Measurements from ENCODE around the gene ADCY10.

The ADCY10 gene

DNA sequence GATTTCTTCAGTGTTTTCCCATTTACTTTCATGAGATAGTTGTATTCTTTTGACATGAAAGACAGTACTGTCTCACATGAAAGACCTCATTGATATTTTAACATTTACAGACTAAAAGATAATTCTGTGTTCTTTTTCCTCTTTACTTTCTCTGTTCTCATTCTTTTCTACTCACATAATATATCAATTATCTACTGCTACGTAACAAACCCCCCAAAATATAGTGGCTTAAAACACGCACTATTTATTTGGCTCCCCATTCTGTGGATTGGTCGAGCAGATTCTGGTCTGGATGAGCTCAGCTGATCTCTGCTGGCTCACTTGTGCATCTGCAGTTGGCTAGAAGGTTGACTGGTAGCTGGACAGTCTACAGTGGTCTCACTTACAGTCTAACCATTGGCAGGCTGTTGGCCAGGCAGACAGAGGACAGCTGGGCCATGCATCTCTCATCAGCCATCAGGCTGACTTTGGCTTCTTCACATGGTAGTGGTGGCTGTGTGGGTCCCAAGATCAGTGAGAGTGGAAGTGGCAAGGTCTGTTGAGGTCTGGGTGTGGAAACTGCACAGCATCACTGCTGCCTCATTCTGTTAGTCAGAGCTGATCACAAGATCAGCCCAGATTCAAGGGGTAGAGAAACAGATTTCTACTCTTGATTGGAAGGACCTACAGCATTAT is 128.9 kb downstream of the ADCY10 start:
- Histone ChIP-seq H3K9ac (ENCODE audit: low read depth, low read length) (no peak overlapping the region), H3K36me3 (ENCODE audit: insufficient read depth, low read depth, low read length) (peaks cover 38% of the 10 kb centered on the region), H3K27ac (ENCODE audit: low read length) (no peak overlapping the region), H3K4me1 (ENCODE audit: insufficient read depth, low read length) (no peaks in the 10 kb centered on the region), H3K4me3 (ENCODE audit: low read length) (no peak overlapping the region), H3K27me3 (ENCODE audit: insufficient read depth, low read length) (no peaks in the 10 kb centered on the region), H3K9me3 (ENCODE audit: insufficient read depth, low read depth, low read length) (no peaks in the 10 kb centered on the region)

DNA sequence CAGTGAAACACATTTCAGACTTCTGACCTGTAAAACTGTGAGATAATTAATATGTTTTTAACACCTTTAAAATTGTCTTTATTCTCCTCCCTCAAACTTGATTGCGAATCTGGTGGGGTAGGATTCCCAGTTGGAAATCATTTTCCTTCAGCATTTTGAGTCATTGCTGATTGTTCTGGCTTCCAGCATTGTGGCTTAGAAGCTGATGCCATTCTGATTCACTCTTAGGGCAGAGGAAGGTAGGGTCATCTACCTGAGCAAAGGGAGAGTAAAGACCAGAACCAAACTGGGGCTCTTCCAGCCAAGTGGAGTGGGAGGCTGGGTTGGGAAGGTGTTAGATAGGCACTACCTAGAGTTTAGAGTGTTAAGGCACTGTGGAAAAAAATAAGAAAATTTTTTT is 131.0 kb downstream of the ADCY10 start:
- Histone ChIP-seq H3K9ac (ENCODE audit: low read depth, low read length) (no peak overlapping the region), H3K4me3 (ENCODE audit: low read length) (no peak overlapping the region), H3K36me3 (ENCODE audit: insufficient read depth, low read depth, low read length) (peaks cover 28% of the 10 kb centered on the region), H3K27me3 (ENCODE audit: insufficient read depth, low read length) (no peaks in the 10 kb centered on the region), H3K27ac (ENCODE audit: low read length) (no peak overlapping the region), H3K4me1 (ENCODE audit: insufficient read depth, low read length) (no peaks in the 10 kb centered on the region), H3K9me3 (ENCODE audit: insufficient read depth, low read depth, low read length) (no peaks in the 10 kb centered on the region)

DNA sequence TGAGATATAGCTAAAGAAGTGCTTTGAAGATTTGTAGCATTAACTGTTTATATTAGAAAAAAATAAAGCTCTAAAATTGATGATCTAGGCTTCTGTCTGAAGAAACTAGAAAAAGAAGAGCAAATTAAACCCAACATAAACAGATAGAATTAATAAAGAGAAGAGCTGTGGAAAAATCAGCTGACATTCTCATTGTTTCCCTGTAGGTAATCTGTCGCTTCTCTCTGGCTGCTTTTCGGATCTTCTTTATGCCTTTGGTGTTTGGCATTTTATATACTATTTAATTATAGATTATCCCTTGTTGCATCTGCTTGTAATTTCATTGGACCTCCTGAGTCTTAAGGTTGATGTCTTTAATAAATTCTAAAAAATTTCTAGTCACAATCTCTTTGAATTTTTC is 132.4 kb downstream of the ADCY10 start:
- no peak overlapping the region for H3K4me3 ChIP-seq (ENCODE audit: low read length)
- H3K9ac ChIP-seq (ENCODE audit: low read depth, low read length), result no peak overlapping the region
- no peaks in the 10 kb centered on the region for H3K4me1 ChIP-seq (ENCODE audit: insufficient read depth, low read length)
- no peak overlapping the region for H3K27ac ChIP-seq (ENCODE audit: low read length)
- H3K27me3 ChIP-seq (ENCODE audit: insufficient read depth, low read length), result no peaks in the 10 kb centered on the region
- H3K36me3 ChIP-seq (ENCODE audit: insufficient read depth, low read depth, low read length), result peaks cover 29% of the 10 kb centered on the region
- H3K9me3 ChIP-seq (ENCODE audit: insufficient read depth, low read depth, low read length), result no peaks in the 10 kb centered on the region

DNA sequence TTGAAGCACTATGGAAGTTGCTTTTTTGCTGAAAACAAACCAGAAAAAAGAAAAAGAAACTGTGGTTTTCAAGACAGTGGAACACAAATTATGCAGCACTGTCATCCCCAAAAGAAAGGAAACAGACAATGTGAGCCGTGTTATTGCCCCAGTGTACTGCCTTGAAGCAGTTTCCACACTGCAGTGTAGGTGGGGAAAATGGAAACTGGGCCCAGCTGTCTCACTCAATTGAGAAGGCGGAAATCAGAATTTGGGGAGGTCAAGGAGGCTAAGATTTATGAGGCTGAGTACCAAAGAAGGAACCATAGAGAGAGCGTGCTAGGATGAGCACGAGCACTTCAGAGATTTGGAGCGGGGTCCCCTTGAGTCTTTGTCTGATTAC is 136.7 kb downstream of the ADCY10 start:
- Histone ChIP-seq H3K36me3 (ENCODE audit: insufficient read depth, low read depth, low read length) (peaks cover 69% of the 10 kb centered on the region), H3K27me3 (ENCODE audit: insufficient read depth, low read length) (no peaks in the 10 kb centered on the region; the same call in 1 of the 2 replicates)

DNA sequence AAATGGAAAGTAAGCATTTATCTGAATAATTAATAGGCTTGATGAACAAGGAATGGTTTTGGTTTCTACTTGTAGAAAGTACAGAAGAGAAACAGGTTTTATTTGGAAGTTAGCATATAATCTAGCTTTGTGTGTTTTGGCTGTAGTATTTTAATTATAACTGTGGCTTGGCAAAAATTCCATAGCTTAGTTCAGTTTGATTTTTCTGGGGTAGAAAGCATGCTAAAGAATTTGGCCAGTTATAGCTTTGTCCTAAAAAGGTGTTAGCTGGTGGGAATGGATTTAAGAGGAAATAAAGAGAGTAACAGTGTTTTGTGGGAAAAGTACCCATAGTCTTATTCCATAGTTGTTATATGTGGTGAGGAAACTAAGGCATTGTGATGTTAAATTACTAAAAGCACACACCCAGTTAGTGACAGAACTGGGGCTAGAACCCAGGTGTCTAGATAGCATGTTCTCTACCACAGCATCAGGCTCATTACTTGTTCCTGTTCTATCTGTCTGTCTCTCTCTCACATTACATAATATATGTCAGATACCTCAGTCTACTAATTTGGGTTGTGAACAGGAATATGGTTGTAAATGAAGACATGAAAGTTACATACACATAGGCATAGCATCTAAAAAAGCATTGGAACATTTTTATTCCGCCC is 137.2 kb downstream of the ADCY10 start:
- no peaks in the 10 kb centered on the region; the same call in 1 of the 2 replicates for H3K27me3 ChIP-seq (ENCODE audit: insufficient read depth, low read length)
- no peak overlapping the region for H3K9ac ChIP-seq (ENCODE audit: low read depth, low read length)
- peaks cover 72% of the 10 kb centered on the region for H3K36me3 ChIP-seq (ENCODE audit: insufficient read depth, low read depth, low read length)
- no peaks in the 10 kb centered on the region for H3K4me1 ChIP-seq (ENCODE audit: insufficient read depth, low read length)
- H3K4me3 ChIP-seq (ENCODE audit: low read length), result no peak overlapping the region
- no peak overlapping the region for H3K27ac ChIP-seq (ENCODE audit: low read length)
- H3K9me3 ChIP-seq (ENCODE audit: insufficient read depth, low read depth, low read length), result no peaks in the 10 kb centered on the region

More for the DNA sequence above, 136.7 kb downstream of the ADCY10 start:
- H3K9ac ChIP-seq (ENCODE audit: low read depth, low read length), result no peak overlapping the region
- H3K4me3 ChIP-seq (ENCODE audit: low read length), result no peak overlapping the region
- no peaks in the 10 kb centered on the region for H3K4me1 ChIP-seq (ENCODE audit: insufficient read depth, low read length)
- no peak overlapping the region for H3K27ac ChIP-seq (ENCODE audit: low read length)
- H3K9me3 ChIP-seq (ENCODE audit: insufficient read depth, low read depth, low read length), result no peaks in the 10 kb centered on the region

DNA sequence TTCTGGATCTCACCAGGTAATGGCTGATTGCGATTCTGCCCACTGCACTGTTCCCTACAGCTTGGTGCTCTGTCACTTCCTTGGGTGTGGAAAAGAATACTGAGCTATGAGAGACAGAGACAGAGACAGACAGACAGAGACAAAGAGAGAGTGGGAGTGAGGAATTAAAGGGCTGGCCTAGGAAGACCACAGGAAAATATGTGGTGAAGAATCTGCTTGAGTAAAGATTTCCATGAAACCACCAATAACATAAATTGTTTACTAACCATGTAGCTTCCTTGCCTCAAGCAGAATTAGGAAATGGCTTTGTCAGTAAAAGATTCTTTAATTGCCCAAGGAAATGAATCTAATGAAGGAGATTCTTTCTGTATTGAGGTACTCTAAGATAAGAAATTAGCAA is 137.8 kb downstream of the ADCY10 start:
- H3K27ac ChIP-seq (ENCODE audit: low read length), result no peak overlapping the region

DNA sequence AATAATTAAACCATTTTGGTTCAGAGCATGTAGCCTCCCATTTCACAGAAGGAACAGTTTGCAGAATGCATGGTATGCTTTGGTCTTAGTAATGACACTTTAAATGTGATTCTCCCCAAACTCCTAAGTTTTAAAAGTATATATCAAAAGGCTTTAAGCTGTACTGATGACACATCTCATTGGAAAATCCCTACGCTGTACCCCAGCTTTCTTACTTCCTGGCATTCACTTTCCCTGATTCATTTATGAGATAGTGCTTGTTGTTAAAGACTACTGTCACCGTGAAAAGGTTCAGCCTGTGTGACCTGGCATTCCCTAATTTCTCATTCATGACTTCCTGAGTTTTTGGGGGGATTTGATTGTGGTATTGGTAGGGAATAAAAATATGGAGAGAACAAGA is 138.8 kb downstream of the ADCY10 start:
- Histone ChIP-seq H3K4me3 (ENCODE audit: low read length) (no peak overlapping the region), H3K4me1 (ENCODE audit: insufficient read depth, low read length) (peaks cover 3% of the 10 kb centered on the region; the same call in 1 of the 2 replicates), H3K27ac (ENCODE audit: low read length) (no peak overlapping the region), H3K9ac (ENCODE audit: low read depth, low read length) (no peak overlapping the region), H3K27me3 (ENCODE audit: insufficient read depth, low read length) (no peaks in the 10 kb centered on the region; the same call in 1 of the 2 replicates), H3K36me3 (ENCODE audit: insufficient read depth, low read depth, low read length) (peaks cover 72% of the 10 kb centered on the region), H3K9me3 (ENCODE audit: insufficient read depth, low read depth, low read length) (no peaks in the 10 kb centered on the region)

More for the DNA sequence above, 137.8 kb downstream of the ADCY10 start:
- H3K36me3 ChIP-seq (ENCODE audit: insufficient read depth, low read depth, low read length), result peaks cover 72% of the 10 kb centered on the region
- H3K27me3 ChIP-seq (ENCODE audit: insufficient read depth, low read length), result no peaks in the 10 kb centered on the region; the same call in 1 of the 2 replicates
- H3K9me3 ChIP-seq (ENCODE audit: insufficient read depth, low read depth, low read length), result no peaks in the 10 kb centered on the region
- H3K4me3 ChIP-seq (ENCODE audit: low read length), result no peak overlapping the region
- H3K9ac ChIP-seq (ENCODE audit: low read depth, low read length), result no peak overlapping the region
- H3K4me1 ChIP-seq (ENCODE audit: insufficient read depth, low read length), result no peaks in the 10 kb centered on the region

DNA sequence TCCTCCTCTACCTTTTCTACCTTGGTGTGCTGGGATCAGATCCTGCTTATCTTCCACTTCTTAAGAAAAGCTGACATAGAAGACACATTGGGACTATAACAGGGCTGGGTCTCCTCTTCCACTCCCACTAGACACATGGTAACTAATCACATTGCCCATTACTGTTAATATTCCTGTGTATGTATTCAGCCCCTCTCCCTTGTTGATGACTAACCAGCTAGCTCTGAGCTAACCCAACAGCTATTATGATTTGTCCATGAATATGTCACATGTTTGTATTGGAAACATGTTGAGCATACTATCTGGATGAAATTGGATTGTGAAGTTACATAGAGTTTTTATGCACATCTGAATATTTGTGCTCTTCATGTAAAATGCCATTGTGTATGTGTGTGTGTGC is 139.2 kb downstream of the ADCY10 start:
- Histone ChIP-seq H3K27ac (ENCODE audit: low read length) (no peak overlapping the region), H3K9ac (ENCODE audit: low read depth, low read length) (no peak overlapping the region), H3K27me3 (ENCODE audit: insufficient read depth, low read length) (peaks cover 3% of the 10 kb centered on the region), H3K4me1 (ENCODE audit: insufficient read depth, low read length) (peaks cover 4% of the 10 kb centered on the region; the same call in 1 of the 2 replicates), H3K36me3 (ENCODE audit: insufficient read depth, low read depth, low read length) (peaks cover 72% of the 10 kb centered on the region), H3K9me3 (ENCODE audit: insufficient read depth, low read depth, low read length) (no peaks in the 10 kb centered on the region), H3K4me3 (ENCODE audit: low read length) (no peak overlapping the region)

DNA sequence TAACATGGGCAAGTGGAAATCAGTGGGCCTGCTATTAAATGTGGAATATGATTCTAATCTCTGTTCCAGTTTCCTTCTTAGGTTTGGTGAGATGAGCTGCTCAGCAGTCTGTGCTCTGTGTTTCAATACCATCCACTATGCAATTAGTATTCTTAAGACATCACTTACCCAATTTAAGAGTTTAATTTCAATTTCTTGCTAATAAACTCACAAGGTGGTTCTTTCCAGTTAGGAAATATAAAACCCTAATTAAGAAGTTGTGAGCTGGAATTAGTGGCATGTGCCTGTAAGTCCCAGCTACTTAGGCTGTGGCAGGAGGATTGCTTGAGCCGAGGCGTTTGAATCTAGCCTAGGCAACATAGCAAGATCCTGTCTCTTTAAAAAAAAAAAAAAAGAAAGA is 140.4 kb downstream of the ADCY10 start:
- Histone ChIP-seq H3K27me3 (ENCODE audit: insufficient read depth, low read length) (peaks cover 15% of the 10 kb centered on the region), H3K4me3 (ENCODE audit: low read length) (no peak overlapping the region), H3K27ac (ENCODE audit: low read length) (no peak overlapping the region), H3K9ac (ENCODE audit: low read depth, low read length) (no peak overlapping the region), H3K36me3 (ENCODE audit: insufficient read depth, low read depth, low read length) (peaks cover 78% of the 10 kb centered on the region), H3K4me1 (ENCODE audit: insufficient read depth, low read length) (peaks cover 4% of the 10 kb centered on the region; the same call in 1 of the 2 replicates), H3K9me3 (ENCODE audit: insufficient read depth, low read depth, low read length) (no peaks in the 10 kb centered on the region)

DNA sequence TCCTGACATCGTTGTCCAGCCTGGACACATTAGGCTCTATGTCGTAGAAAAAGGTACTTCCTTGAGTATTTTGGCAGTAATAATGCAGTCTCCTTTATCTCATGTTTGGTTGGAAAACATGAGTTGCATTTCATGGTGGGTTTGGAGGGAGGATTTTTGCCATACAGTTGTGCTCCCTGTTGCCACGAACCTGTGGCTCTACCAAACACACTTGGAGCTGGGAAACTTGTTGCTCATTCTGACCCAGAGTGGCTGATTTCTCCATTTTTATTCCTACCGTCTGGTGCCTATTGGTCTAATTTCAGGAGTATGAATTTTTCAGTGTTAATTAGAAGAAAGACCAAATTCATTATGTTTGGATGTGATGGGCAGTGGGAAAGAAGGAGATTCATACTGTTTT is 141.5 kb downstream of the ADCY10 start:
- Histone ChIP-seq H3K36me3 (ENCODE audit: insufficient read depth, low read depth, low read length) (peaks cover 80% of the 10 kb centered on the region), H3K9me3 (ENCODE audit: insufficient read depth, low read depth, low read length) (no peaks in the 10 kb centered on the region), H3K9ac (ENCODE audit: low read depth, low read length) (no peak overlapping the region), H3K4me1 (ENCODE audit: insufficient read depth, low read length) (peaks cover 4% of the 10 kb centered on the region; the same call in 1 of the 2 replicates), H3K27ac (ENCODE audit: low read length) (no peak overlapping the region), H3K27me3 (ENCODE audit: insufficient read depth, low read length) (peaks cover 26% of the 10 kb centered on the region), H3K4me3 (ENCODE audit: low read length) (no peak overlapping the region)

DNA sequence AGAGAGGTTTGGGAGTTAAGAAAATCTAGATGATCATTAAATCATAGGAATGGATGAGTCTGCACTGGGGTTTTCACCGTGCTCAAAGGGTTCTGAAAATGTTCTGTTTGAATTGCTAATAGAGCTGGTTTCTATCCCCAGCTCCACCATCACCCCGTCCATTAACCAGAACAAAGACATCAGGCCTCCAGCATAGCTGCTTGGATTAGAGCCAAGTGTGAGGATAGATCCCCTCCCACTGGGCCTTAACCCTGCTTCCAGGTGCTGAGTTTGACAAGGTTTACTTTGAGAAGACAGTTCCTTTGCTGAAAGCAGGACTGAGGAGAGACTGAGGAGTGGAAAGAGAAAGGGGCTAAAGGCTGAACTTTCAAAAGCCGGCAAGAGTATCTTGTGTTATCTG is 143.8 kb downstream of the ADCY10 start:
- H3K4me1 ChIP-seq (ENCODE audit: insufficient read depth, low read length), result peaks cover 4% of the 10 kb centered on the region; the same call in 1 of the 2 replicates
- H3K27me3 ChIP-seq (ENCODE audit: insufficient read depth, low read length), result peaks cover 28% of the 10 kb centered on the region
- H3K4me3 ChIP-seq (ENCODE audit: low read length), result no peak overlapping the region
- no peak overlapping the region for H3K9ac ChIP-seq (ENCODE audit: low read depth, low read length)
- H3K9me3 ChIP-seq (ENCODE audit: insufficient read depth, low read depth, low read length), result no peaks in the 10 kb centered on the region
- H3K27ac ChIP-seq (ENCODE audit: low read length), result no peak overlapping the region
- peaks cover 75% of the 10 kb centered on the region for H3K36me3 ChIP-seq (ENCODE audit: insufficient read depth, low read depth, low read length)

DNA sequence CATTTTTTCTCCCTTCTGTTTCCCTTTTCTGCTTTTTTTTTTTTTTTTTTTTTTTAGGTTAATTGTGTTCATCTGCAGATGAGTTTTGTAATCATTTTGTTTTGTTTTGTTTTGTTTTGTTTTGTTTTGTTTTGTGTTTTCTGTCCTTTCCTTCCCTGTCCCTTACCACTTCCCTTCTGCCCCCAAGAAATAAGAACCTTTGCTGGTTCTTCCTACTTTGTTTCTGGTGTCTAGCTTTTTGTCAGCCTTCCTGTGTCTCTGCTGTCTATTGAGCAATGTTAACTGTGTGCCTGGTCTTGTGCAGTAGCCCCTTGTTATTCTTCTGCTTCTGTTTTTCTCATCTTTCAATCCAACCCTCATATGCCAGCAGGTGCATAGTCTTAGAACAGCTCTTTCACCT is 146.2 kb downstream of the ADCY10 start:
- H3K9ac ChIP-seq (ENCODE audit: low read depth, low read length), result no peak overlapping the region
- H3K27ac ChIP-seq (ENCODE audit: low read length), result no peak overlapping the region
- H3K36me3 ChIP-seq (ENCODE audit: insufficient read depth, low read depth, low read length), result peaks cover 52% of the 10 kb centered on the region
- H3K27me3 ChIP-seq (ENCODE audit: insufficient read depth, low read length), result peaks cover 28% of the 10 kb centered on the region
- H3K4me3 ChIP-seq (ENCODE audit: low read length), result no peak overlapping the region
- peaks cover 4% of the 10 kb centered on the region; the same call in 1 of the 2 replicates for H3K4me1 ChIP-seq (ENCODE audit: insufficient read depth, low read length)
- H3K9me3 ChIP-seq (ENCODE audit: insufficient read depth, low read depth, low read length), result no peaks in the 10 kb centered on the region
